H1 (cell line): ENCODE measurements around the gene L3MBTL3. TPM values are rescaled to one million over a fixed set of nuclear protein-coding genes. Genes with fewer than 3 reads are reported as not detected.

Source experiments
- ATF2 ChIP-seq: IDR thresholded peaks from 2 replicates; pipeline ENCODE4 v1.6.1; 2012; ENCODE audit warnings: low read length, inconsistent platforms
- CEBPB ChIP-seq: IDR thresholded peaks from 2 replicates; pipeline ENCODE4 v1.6.1; 2012; ENCODE audit warnings: low read depth, low read length
- EP300 ChIP-seq, 2 experiments: IDR thresholded peaks; 1 replicate in 1 of 2; 2 replicates in 1 of 2; pipeline ENCODE4 v1.6.1; 2011 to 2012; ENCODE audit warnings: low read depth in 2 of 2, low read length in 2 of 2, mild to moderate bottlenecking in 2 of 2, borderline replicate concordance in 1 of 2, inconsistent platforms in 1 of 2, moderate library complexity in 1 of 2
- MAX ChIP-seq: IDR thresholded peaks from 2 replicates; pipeline ENCODE4 v1.6.1; 2012; ENCODE audit warnings: inconsistent platforms
- SP1 ChIP-seq: IDR thresholded peaks from 2 replicates; pipeline ENCODE4 v1.6.1; 2011; ENCODE audit warnings: low read depth, low read length
- SP2 ChIP-seq: IDR thresholded peaks from 2 replicates; pipeline ENCODE4 v1.6.1; 2012; ENCODE audit warnings: mild to moderate bottlenecking, low read length, inconsistent platforms
- polyA plus RNA-seq, 7 experiments: library from polyadenylated mRNA; depleted of rRNA in 3 of 7; stranded (reverse) in 5 of 7; unstranded in 2 of 7; fragments of >200 nt in 5 of 7; fragments of 200-250 nt in 2 of 7; gene quantifications; 1 replicate in 5 of 7; 2 replicates in 1 of 7; 4 replicates in 1 of 7; pipeline versions ENCODE4 v1.2.1 to v1.2.3, GENCODE V29; 2011 to 2013; ENCODE audit warnings: missing spikeins in 2 of 7, mixed read lengths in 2 of 7
- total RNA-seq: library from RNA; stranded (reverse); fragmentation: NEBNext Ultra II Directional; extraction: Animal tissue kit (Norgen Biotek cat#: 25700); gene quantifications from 2 replicates; pipeline ENCODE4 v1.2.1, GENCODE V29; 2021

L3MBTL3 gene
- total and polyA plus RNA-seq, 2 of the 8 experiments (the other 6 are each of a cell fraction or from before 2014, with no cell fraction given): 3.9 to 17.2 TPM

- TF ChIP-seq EP300 (IDR thresholded peaks at IDR 0.05; ENCODE audit: borderline replicate concordance in 1 of 2, low read depth in 2 of 2, low read length in 2 of 2) (no peak), CEBPB (no peak), ATF2 (no peak), SP2 (no peak), SP1 (no peak), MAX (no peak)
Observed at GRCh38 chr6:130122243-130122642, 103.9 kb downstream of the L3MBTL3 start (continued).
